K562 (cell line): ENCODE results near the gene MYO1A.
"Not testable (repeated sequence)": the region's sequence is repeated elsewhere in the genome, so short reads cannot be mapped to it uniquely, and the experiment has no call there.

ENCODE experiments used
- ATF3 ChIP-seq, 2 experiments: fragments of 450-650 bp in 1 of 2; sonication (generic) in 1 of 2; formaldehyde crosslinking in 1 of 2; IDR thresholded peaks in 1 of 2; conservative IDR thresholded peaks in 1 of 2; 2 replicates each; pipeline versions ENCODE4 v1.6.1 to v1.8.1; 2016 to 2023; ENCODE audit warnings: mild to moderate bottlenecking in 2 of 2, moderate library complexity in 2 of 2, inconsistent platforms in 1 of 2, missing genetic modification reagents in 1 of 2
- CREB1 ChIP-seq, 2 experiments: sonication (generic) in 1 of 2; formaldehyde crosslinking in 1 of 2; IDR thresholded peaks; 2 replicates each; pipeline versions ENCODE4 v1.6.1 to v1.8.0; 2012 to 2022; ENCODE audit warnings: inconsistent platforms in 1 of 2, mild to moderate bottlenecking in 1 of 2, missing genetic modification reagents in 1 of 2, moderate library complexity in 1 of 2
- CREB3 ChIP-seq: fragments of 450-650 bp; conservative IDR thresholded peaks from 2 replicates; pipeline ENCODE4 v1.6.1; 2016; ENCODE audit warnings: missing genetic modification characterization, low read depth, mild to moderate bottlenecking, missing compliant biosample characterization, moderate library complexity
- FOXA1 ChIP-seq: fragments of 450-650 bp; IDR thresholded peaks from 2 replicates; pipeline ENCODE4 v1.6.1; 2016; ENCODE audit warnings: mild to moderate bottlenecking, borderline replicate concordance
- HDAC1 ChIP-seq, 2 experiments: fragments of 450-650 bp; IDR thresholded peaks; 2 replicates each; pipeline ENCODE4 v1.6.1; 2016 to 2017; ENCODE audit warnings: inconsistent platforms in 1 of 2, mild to moderate bottlenecking in 1 of 2, moderate library complexity in 1 of 2
- HNRNPH1 ChIP-seq: fragments of 200-400 bp; formaldehyde crosslinking; optimal IDR thresholded peaks from 2 replicates; pipeline ENCODE3; 2017; ENCODE audit warnings: low read depth, mild to moderate bottlenecking, low read length, moderate library complexity
- MECOM ChIP-seq: fragments of 250-450 bp; sonication (Bioruptor Pico); IDR thresholded peaks from 2 replicates; pipeline ENCODE4 v1.8.0; 2022; ENCODE audit warnings: inconsistent platforms
- MYBL2 ChIP-seq, 2 experiments: fragments of 450-650 bp in 1 of 2; sonication (generic) in 1 of 2; formaldehyde crosslinking in 1 of 2; IDR thresholded peaks; 2 replicates each; pipeline versions ENCODE4 v1.6.1 to v1.8.1; 2017 to 2022; ENCODE audit warnings: borderline replicate concordance in 1 of 2, inconsistent platforms in 1 of 2, low read depth in 1 of 2, mild to moderate bottlenecking in 1 of 2, missing genetic modification reagents in 1 of 2, moderate library complexity in 1 of 2
- POLR2A ChIP-seq: fragments of 450-650 bp; conservative IDR thresholded peaks from 2 replicates; pipeline ENCODE4 v1.6.1; 2016
- SP2 ChIP-seq: IDR thresholded peaks from 2 replicates; pipeline ENCODE4 v1.6.1; 2011; ENCODE audit warnings: mild to moderate bottlenecking, low read depth, low read length, moderate library complexity; ENCODE audit not compliant: poor library complexity, severe bottlenecking; ENCODE audit errors: extremely low read depth
- USF2 ChIP-seq: sonication (generic); formaldehyde crosslinking; IDR thresholded peaks from 2 replicates; pipeline ENCODE4 v1.5.0; 2020; ENCODE audit warnings: missing genetic modification reagents
- ZNF224 ChIP-seq: sonication (generic); formaldehyde crosslinking; IDR thresholded peaks from 2 replicates; pipeline ENCODE4 v1.8.0; 2022; ENCODE audit warnings: mild to moderate bottlenecking, missing genetic modification reagents

- TF ChIP-seq ZNF224; POLR2A; FOXA1; MECOM; HNRNPH1; MYBL2 (IDR thresholded peaks at IDR 0.05; ENCODE audit: low read depth); MYBL2 (CRISPR knock-in tag; IDR thresholded peaks at IDR 0.05; ENCODE audit: borderline replicate concordance); CREB3 (tag); ATF3 (IDR thresholded peaks at IDR 0.05); ATF3 (CRISPR knock-in tag; conservative IDR thresholded peaks at IDR 0.05); USF2; SP2; CREB1 (IDR thresholded peaks at IDR 0.05); CREB1 (CRISPR knock-in tag; IDR thresholded peaks at IDR 0.05); HDAC1 (IDR thresholded peaks at IDR 0.05): not testable (repeated sequence)
Measured at GRCh38 chr12:57018353-57018752, 31.6 kb downstream of the MYO1A start.
